ENCODE data around the gene ST14. TPM values are rescaled to one million over a fixed set of nuclear protein-coding genes. Genes with fewer than 3 reads are reported as not detected.
"Not testable (repeated sequence)": the region's sequence is repeated elsewhere in the genome, so short reads cannot be mapped to it uniquely, and the experiment has no call there.

The ST14 gene
- polyA plus RNA-seq, 10 donors, result 0.27 to 5.9 (median 0.53) TPM

GRCh38 chr11:130223291-130223971 lies 63.8 kb downstream of the ST14 start:
- no peak for DNase-seq

GRCh38 chr11:130227373-130227772 lies 67.8 kb downstream of the ST14 start:
- DNase-seq, result no peak

GRCh38 chr11:130233486-130233885 lies 73.9 kb downstream of the ST14 start:
- DNase-seq, result not testable (repeated sequence)

GRCh38 chr11:130233888-130234287 lies 74.3 kb downstream of the ST14 start:
- not testable (repeated sequence) for DNase-seq

- DNase-seq, result no peak
Observed at GRCh38 chr11:130234315-130234714, 74.7 kb downstream of the ST14 start.

- DNase-seq, result no peak
Observed at GRCh38 chr11:130237282-130238006, 77.9 kb downstream of the ST14 start.

- no peak for DNase-seq
Observed at GRCh38 chr11:130241713-130242112, 82.1 kb downstream of the ST14 start.

GRCh38 chr11:130243816-130244215 lies 84.2 kb downstream of the ST14 start:
- no peak for DNase-seq

- DNase-seq, result no peak
Observed at GRCh38 chr11:130244848-130245247, 85.3 kb downstream of the ST14 start.

- not testable (repeated sequence) for DNase-seq
Observed at GRCh38 chr11:130245375-130245774, 85.8 kb downstream of the ST14 start.

- no peak for DNase-seq
Observed at GRCh38 chr11:130246270-130246669, 86.7 kb downstream of the ST14 start.

- peak in 1 of 3 donors; percentile 17 for DNase-seq
Observed at GRCh38 chr11:130246738-130247137, 87.2 kb downstream of the ST14 start.

GRCh38 chr11:130247319-130247718 lies 87.7 kb downstream of the ST14 start:
- no peak for DNase-seq

- no peak for DNase-seq
Observed at GRCh38 chr11:130249371-130249770, 89.8 kb downstream of the ST14 start.

GRCh38 chr11:130249929-130250328 lies 90.3 kb downstream of the ST14 start:
- not testable (repeated sequence) for DNase-seq

- not testable (repeated sequence) for DNase-seq
Observed at GRCh38 chr11:130251763-130252162, 92.2 kb downstream of the ST14 start.

Other genes with a start within 250 kb of the ST14 start
- 1 to 10 TPM; 4.1 to 7.8 (median 6.3) TPM for gene PRDM10, start 156.9 kb upstream of the ST14 start, polyA plus RNA-seq (ENCODE audit: insufficient read length in 10 of 10)
- 100 to 1,000 TPM; 119 to 188 (median 144) TPM for gene APLP2, start 89.9 kb upstream of the ST14 start, polyA plus RNA-seq (ENCODE audit: insufficient read length in 10 of 10)
- gene ZBTB44, start 155.1 kb downstream of the ST14 start, polyA plus RNA-seq (ENCODE audit: insufficient read length in 10 of 10), result 10 to 100 TPM; 23.6 to 39.4 (median 30.9) TPM